Neural progenitor cell (in vitro differentiated cells): ENCODE measurements around the gene ARL4C.

Source experiments
- CTCF ChIP-seq: fragments of 200-600 bp; sonication (generic); IDR thresholded peaks from 2 replicates; pipeline ENCODE4 v1.5.1; 2017; ENCODE audit warnings: antibody characterized with exemption, mild to moderate bottlenecking
- EZH2 ChIP-seq: fragments of 200-600 bp; sonication (generic); IDR thresholded peaks from 2 replicates; pipeline ENCODE4 v1.6.1; 2017; ENCODE audit warnings: antibody characterized with exemption, mild to moderate bottlenecking, moderate library complexity

- TF ChIP-seq CTCF (no peak), EZH2 (no peak)
Observed at GRCh38 chr2:234491897-234492296, 5.0 kb downstream of the ARL4C start.
